HL-60 (cell line): Measurements from ENCODE around the gene KMT2C.

Source experiments
- DNase-seq, 2 experiments: peaks; one replicate each; pipeline ENCODE4 v3.0.0-alpha.2; 2010 to 2020; ENCODE audit warnings: low read depth in 1 of 2, low spot score in 1 of 2
- H3K27ac ChIP-seq: fragments of 250-450 bp; sonication (Bioruptor Pico); replicated peaks from 2 replicates; pipeline ENCODE4 v1.5.1; 2020; ENCODE audit warnings: mild to moderate bottlenecking, moderate library complexity
- H3K27me3 ChIP-seq: fragments of 250-450 bp; sonication (Bioruptor Pico); 2 replicates; pipeline ENCODE4 v1.5.1; 2021; ENCODE audit warnings: mild to moderate bottlenecking, moderate library complexity; ENCODE audit not compliant: insufficient read depth, poor library complexity, severe bottlenecking
- H3K4me3 ChIP-seq: replicated peaks from 2 replicates; pipeline ENCODE4 v1.5.1; 2011; ENCODE audit warnings: mild to moderate bottlenecking, control low read depth, low read length; ENCODE audit not compliant: insufficient read depth
- GABPA ChIP-seq: IDR thresholded peaks from 2 replicates; pipeline ENCODE4 v1.6.1; 2012; ENCODE audit warnings: low read depth
- POLR2AphosphoS5 ChIP-seq: IDR thresholded peaks from 2 replicates; pipeline ENCODE4 v1.6.1; 2012; ENCODE audit warnings: low read depth
- REST ChIP-seq: IDR thresholded peaks from 2 replicates; pipeline ENCODE4 v1.6.1; 2012; ENCODE audit warnings: low read depth; ENCODE audit not compliant: insufficient replicate concordance
- SPI1 ChIP-seq: IDR thresholded peaks from 2 replicates; pipeline ENCODE4 v1.6.1; 2012; ENCODE audit warnings: low read depth, mild to moderate bottlenecking, borderline replicate concordance
- TF ChIP-seq, protein P1 (sequence below): IDR thresholded peaks from one replicate; pipeline ENCODE4 v1.5.1; 2011; ENCODE audit warnings: low read length, control low read depth, inconsistent platforms; ENCODE audit not compliant: insufficient read depth

KMT2C gene

GRCh38 chr7:152479595-152479994 lies 43.8 kb upstream of the KMT2C start:
- no peak overlapping the region for H3K27ac ChIP-seq
- no peak overlapping the region for H3K4me3 ChIP-seq
- no peak for TF ChIP-seq GABPA
- TF ChIP-seq, protein P1, sequence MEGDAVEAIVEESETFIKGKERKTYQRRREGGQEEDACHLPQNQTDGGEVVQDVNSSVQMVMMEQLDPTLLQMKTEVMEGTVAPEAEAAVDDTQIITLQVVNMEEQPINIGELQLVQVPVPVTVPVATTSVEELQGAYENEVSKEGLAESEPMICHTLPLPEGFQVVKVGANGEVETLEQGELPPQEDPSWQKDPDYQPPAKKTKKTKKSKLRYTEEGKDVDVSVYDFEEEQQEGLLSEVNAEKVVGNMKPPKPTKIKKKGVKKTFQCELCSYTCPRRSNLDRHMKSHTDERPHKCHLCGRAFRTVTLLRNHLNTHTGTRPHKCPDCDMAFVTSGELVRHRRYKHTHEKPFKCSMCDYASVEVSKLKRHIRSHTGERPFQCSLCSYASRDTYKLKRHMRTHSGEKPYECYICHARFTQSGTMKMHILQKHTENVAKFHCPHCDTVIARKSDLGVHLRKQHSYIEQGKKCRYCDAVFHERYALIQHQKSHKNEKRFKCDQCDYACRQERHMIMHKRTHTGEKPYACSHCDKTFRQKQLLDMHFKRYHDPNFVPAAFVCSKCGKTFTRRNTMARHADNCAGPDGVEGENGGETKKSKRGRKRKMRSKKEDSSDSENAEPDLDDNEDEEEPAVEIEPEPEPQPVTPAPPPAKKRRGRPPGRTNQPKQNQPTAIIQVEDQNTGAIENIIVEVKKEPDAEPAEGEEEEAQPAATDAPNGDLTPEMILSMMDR, result no peak
- TF ChIP-seq POLR2AphosphoS5, result no peak
- no peak for TF ChIP-seq REST
- TF ChIP-seq SPI1, result no peak
- no peak for DNase-seq
- no peaks in the 10 kb centered on the region for H3K27me3 ChIP-seq

GRCh38 chr7:152478140-152478539 lies 42.3 kb upstream of the KMT2C start:
- Histone ChIP-seq H3K27me3 (no peaks in the 10 kb centered on the region), H3K27ac (no peak overlapping the region), H3K4me3 (no peak overlapping the region)
- TF ChIP-seq REST, result no peak
- no peak for TF ChIP-seq GABPA
- TF ChIP-seq POLR2AphosphoS5, result no peak
- TF ChIP-seq, protein P1, result no peak
- no peak for TF ChIP-seq SPI1
- no peak for DNase-seq

DNA sequence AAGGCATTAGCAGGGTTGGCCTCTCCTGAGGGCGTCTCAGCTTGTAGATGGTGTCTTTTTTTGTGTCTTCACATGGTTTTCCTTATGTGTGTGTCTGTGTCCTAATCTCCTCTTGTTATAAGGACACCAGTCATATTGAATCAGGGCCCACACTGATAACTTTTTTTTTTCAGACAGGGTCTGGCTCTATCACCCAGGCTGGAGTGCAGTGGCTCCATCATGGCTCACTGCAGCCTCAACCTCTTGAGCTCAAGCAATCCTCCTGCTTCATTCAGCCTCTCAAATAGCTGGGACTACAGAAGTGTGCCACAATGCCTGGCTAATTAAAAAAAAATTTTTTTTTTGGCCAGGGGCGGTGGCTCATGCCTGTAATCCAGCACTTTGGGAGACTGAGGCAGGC lies 41.3 kb upstream of the KMT2C start:
- no peak for DNase-seq
- TF ChIP-seq, protein P1, result no peak
- TF ChIP-seq SPI1 (no peak), POLR2AphosphoS5 (no peak), REST (no peak), GABPA (no peak)
- Histone ChIP-seq H3K4me3 (no peak overlapping the region), H3K27ac (no peak overlapping the region), H3K27me3 (no peaks in the 10 kb centered on the region)
